NCI-H2029 (cell line): ENCODE data around the gene SFXN3.
A peak's percentile ranks its signal among the peaks of the same experiment; 100 is the strongest.

ENCODE experiments used
- DNase-seq: peaks from one replicate; lab custom pipeline; 2025; lab: John Stamatoyannopoulos, UW

SFXN3 gene

DNA sequence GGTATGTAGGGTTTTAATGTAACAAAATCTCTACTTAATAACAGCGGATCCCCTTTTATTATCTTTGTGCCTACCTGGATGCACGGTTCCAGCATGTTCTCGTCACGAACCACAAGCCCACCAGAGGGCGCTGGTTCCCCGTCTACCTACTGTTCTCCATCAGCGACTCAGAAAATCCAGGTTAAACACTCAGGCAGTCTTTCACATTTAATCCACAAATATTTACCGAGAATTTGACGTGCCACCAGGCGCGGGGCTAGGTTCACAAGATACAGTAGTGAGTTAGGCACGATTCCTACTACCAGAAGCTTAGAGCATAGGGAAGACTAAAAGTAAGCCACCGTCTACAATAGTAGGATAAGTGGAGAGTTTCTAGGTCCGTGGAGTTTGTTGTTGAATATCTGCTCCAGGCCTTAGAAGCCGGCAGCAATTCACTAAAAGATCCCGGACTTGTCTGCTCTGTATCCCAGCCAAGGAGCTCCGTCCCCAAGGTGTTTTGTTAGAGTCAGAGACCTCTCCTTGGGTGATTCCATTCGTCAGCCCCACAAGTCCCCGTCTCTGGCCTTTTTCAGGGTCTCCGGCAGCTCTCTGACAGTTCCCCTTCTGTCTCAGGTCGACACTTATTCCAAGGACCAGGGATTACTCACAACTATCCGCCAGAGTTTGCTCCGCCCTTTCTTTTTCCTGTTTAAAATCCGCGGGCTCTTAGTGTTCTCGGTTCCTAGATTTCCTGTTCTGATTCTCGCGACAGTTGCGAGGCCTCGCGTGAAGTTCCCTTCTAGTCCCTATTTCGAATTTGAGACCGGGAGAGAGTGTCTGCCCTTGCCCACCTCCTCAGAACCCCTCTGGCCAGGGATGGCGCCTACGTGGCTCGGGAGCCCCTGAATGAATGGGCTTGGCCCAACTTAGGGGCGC is 29.3 kb downstream of the SFXN3 start:
- peak; percentile 79 for DNase-seq

DNA sequence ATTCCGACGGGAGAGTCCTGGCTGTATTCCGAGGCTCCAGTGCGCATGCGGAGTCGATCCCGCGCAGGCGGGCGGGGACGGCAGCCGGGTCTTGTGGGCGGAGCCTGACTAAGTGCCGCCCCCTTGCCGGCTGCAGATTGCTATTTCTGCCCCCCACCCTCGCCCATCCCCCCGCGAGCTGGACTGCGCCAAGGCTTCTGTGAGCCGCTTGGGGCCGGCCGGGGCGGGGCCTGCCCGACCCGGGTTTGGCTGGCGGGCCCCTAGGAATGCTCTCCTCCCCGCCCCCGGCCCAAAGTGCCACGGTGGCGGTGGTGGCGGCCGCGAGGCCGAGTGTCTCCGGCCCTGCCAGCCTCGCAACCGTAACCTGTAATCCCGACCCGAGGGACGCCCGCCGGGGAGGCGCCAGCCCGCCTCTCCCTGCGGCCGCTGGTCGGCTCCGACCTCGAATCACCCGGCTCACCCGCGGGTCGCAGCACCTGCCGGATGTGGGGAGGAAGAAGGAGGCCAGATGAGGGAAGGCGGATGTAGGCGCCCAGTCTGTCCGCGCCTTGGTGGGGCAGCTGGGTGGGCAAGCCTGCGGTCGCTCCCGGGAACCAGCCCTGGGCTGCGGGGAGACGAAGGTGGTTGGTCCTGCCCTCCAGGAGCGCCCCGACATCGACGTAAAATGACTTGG is 30.1 kb downstream of the SFXN3 start:
- DNase-seq, result peak; percentile 87

DNA sequence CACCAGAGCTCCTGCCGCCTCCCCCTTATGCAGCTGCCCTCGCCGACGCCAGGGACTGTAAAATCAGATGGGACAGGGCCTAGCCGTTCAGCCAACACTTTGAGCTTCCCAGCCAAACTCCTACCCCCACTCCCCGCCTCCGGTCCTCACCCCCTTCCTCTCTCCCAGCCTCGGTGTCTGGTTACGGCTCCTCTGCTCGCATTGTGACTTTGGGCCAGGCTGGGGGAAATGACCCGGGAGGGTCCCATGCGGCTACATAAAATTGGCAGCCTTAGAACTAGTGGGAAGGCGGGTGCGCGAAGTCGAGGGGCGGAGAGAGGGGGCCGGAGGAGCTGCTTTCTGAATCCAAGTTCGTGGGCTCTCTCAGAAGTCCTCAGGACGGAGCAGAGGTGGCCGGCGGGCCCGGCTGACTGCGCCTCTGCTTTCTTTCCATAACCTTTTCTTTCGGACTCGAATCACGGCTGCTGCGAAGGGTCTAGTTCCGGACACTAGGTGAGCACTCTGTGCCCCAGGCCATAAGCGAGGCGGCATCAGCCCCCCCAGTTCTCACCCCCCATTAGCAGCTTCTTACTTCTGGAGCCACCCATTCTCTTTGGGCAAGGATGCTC is 30.7 kb downstream of the SFXN3 start, which contains the start of gene KAZALD1:
Gene KAZALD1 (plus strand): TSS at position 366 of the 608 bp plus-strand sequence. CDS start 604 bp downstream, outside the sequence.
- peak; percentile 38 for DNase-seq

DNA sequence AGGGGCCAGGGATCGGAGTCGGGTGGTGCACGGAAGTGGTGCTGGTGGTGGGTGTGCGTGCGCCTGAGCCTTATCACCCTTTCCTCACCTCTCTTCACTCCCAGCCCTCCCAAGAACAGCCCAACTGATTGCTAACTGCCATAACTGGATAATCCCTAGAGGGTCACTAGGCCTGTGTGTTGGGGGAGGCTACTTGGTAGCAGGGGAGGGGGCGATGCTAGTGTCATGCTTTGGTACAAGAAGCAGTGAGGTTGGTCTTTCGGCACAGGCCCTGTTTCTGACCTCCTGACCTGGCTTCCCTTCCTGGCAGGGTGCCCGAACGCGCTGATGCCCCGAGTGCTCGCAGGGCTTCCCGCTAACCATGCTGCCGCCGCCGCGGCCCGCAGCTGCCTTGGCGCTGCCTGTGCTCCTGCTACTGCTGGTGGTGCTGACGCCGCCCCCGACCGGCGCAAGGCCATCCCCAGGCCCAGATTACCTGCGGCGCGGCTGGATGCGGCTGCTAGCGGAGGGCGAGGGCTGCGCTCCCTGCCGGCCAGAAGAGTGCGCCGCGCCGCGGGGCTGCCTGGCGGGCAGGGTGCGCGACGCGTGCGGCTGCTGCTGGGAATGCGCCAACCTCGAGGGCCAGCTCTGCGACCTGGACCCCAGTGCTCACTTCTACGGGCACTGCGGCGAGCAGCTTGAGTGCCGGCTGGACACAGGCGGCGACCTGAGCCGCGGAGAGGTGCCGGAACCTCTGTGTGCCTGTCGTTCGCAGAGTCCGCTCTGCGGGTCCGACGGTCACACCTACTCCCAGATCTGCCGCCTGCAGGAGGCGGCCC is 31.4 kb downstream of the SFXN3 start:
- DNase-seq, result peak; percentile 41

DNA sequence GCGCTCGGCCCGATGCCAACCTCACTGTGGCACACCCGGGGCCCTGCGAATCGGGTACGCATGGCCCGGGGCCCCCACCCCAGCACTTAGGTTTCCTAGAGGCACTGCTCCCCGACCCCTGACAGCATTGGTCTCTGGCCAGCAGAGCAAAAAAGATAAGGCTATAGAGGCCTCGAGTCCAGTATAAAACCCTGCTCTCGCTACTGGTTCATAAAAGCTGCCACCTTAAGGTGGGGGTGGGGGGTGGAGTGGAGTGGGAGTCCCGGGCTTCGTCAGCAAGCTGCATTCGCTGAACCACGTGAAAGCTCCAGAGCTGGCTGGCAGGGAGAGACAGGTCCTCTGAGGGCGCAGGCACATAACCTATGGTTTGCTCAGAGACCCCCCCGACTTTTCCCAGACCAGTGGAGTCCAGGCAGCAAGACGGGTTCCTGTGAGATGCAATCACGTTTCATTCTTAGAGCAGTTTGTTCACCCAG is 32.1 kb downstream of the SFXN3 start:
- no peak for DNase-seq

DNA sequence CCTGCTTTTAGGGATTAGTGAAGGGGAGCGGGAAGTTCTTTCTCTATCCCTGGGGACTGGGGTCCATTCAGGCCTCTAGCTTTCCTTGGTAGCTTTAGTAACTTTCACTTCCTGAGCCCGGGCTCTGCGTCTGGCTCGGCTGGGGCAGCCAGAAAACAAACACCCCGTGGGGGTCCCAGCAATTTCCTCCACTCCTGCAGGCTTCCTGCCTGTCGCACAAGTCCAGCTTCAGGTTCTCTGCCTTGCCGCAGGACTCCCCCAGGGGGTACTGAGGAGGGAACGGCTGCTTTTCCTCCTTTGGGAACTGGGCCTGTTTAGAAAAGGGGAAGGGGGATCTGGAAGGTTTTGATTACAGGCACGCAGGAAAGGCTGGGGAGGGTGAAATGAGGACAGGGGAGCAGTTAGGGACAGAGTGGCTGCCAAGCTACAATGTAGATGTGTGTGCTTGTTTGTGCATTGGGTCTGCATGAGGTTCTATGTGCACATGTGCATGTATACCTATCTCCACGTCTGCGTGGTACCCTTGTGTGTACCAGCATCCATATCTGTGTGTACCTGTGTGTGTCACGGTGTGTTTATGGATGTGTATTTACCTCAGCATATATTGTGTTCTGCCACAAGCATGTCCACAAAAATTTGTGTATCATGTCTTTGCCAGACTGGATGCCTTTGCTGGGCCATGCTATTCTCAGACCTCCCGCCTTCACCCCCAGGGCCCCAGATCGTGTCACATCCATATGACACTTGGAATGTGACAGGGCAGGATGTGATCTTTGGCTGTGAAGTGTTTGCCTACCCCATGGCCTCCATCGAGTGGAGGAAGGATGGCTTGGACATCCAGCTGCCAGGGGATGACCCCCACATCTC is 32.7 kb downstream of the SFXN3 start:
- no peak for DNase-seq

DNA sequence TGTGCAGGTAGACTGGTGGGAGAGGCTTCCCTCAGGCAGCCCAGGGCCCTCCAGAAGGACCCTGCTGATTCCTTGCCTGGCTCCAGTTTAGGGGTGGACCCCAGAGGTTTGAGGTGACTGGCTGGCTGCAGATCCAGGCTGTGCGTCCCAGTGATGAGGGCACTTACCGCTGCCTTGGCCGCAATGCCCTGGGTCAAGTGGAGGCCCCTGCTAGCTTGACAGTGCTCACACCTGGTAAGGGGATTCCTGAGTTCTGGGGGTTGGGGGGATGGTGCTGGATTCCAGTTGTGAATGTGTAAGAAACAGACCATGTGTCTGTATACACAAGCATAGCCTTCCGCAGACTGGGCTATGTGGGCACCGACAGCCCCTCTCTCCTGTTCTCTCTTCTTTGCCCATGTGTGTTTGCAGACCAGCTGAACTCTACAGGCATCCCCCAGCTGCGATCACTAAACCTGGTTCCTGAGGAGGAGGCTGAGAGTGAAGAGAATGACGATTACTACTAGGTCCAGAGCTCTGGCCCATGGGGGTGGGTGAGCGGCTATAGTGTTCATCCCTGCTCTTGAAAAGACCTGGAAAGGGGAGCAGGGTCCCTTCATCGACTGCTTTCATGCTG is 33.5 kb downstream of the SFXN3 start:
- no peak for DNase-seq

DNA sequence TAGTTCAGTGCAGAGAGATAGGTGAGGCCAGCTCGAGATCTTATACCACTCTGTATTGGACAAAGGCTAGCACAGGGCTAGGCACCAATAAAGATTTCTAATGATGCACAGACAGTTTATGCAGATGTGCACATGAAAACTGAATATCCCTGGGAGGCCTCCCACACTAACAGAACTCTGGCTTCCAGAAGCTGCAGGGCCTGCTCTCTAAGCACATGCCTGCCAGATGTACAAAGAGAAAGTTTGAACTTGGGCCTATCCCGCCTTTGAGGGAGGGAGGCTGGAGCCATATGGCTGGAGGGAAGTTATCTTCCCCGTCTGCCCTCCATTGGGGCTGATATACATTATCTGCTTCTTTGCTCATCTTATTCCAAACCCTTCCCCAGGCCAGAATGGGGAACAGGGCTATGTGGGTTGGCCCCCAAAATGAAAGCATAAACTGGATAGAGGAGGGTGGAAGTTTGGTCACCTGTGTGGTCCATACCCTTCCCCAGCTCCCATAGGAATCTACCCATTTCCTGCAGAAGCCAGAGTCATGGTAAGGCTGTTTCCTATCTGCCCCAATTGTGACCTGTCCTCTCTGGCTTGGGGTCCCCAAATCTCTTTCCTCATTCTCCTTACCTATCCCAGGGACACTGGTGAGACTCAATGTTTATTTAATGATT is 34.6 kb downstream of the SFXN3 start:
- no peak for DNase-seq

DNA sequence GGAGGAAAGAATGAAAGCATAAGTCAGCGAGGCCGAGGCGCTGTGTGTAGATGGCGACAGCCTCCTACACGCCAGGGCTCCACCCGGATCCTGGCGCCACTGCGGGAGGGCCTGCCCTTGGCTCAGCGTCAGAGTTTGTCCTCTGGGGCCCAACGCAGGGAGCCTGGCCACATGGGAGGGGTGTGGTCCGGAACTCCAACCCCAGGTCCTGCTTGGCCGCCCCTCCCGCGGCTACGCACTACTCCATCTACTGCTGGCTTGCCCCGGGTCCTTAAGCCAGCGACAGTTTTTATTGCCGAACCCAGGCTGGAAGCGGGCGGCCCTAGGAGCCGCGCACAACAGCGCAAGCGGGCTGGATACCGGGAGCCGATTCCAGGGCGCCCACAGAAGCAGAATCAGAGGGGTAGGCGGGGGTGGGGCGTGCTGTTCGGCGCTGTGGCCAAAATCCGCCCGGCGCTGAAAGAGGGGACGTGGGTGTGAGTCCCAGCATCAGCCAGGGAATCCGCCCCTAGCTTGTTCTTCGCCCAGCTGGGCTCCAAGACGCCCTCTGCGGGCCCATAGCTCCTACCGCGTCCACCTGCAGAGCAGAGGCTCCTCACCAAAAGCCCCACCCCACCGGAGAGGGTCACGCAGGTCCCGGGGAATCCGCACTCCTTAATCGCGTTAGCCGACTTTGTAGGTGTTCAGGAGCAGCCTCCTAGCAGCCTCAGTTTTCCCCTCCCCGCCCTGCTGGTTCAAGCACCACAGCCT is 35.3 kb downstream of the SFXN3 start:
- peak; percentile 34 for DNase-seq

DNA sequence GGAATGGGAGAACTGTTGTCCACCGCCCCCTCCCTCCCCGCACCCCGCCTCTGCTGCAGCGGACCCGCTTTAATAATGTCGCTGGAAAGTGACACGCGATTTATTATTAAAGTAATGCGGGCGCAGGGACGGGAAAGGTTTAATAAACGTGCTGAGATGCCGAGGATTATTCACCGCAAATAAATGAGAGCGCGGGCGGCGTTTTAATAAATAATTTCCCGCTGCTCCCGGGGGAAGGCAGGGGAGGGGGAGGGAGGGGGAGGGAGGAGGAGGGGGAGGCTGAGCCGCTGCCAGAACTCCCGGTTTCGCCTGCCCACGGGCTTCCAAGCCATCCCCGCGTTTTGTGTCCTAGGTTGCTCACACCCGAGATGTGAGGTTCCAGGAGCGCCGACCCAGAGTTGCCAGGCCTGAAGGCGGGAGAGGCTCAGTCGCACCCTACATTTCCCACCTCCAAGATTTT is 35.9 kb downstream of the SFXN3 start:
- DNase-seq, result no peak

DNA sequence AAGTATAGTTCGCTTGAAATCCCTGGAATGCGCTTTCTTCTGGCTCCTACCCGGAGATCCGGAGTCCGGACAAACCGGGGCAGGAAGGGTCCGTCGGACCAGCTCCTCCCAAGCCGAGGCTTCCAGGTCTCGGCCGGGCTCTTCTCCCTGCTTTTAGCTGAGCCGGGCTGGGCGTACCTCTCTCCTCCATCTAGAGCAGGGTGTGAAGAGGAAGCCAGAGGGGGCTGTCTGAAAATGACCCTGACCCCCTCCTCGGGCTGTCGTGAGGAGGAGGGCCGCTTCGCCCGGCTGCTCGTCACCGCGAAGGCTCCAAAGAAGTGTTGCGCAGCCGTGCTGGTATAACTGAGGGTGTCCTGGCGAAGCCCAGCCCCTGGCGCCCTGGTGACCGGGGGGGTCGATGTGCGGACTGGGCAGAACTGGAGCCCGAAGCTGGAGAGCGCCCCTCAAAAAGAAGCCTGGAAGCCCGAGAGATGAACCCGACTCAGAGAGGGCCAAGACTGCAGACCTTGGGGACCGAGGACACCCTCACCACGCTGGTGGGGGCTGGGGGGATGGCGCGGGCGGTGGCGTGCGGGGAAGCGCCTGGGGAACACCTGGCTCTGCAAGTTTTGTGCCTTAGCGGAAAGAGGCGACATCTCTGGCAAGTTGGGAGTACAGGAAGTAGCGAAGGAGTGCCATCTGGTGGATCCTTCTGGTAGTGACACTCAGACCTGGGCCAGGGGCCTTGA is 36.5 kb downstream of the SFXN3 start:
- peak; percentile 42 for DNase-seq

DNA sequence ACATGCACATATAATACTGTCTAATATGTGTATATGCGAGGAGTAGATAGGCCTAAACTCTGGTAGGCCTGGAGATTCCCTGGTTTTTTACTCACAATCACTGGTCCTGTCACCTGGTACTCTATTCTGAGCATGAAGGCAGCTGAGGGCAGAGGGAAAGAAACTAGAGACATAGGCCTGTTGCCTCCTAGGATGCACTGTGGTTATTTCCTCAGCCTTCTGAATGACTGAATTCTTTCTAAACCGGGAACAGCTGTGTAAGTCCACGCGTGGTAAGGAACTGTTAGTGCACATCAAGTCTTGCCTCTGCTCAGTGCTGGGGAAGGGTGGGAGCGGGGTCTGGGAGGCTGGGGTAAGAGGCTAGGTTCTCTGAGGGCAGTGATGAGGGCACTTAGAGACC is 38.4 kb downstream of the SFXN3 start:
- DNase-seq, result no peak

DNA sequence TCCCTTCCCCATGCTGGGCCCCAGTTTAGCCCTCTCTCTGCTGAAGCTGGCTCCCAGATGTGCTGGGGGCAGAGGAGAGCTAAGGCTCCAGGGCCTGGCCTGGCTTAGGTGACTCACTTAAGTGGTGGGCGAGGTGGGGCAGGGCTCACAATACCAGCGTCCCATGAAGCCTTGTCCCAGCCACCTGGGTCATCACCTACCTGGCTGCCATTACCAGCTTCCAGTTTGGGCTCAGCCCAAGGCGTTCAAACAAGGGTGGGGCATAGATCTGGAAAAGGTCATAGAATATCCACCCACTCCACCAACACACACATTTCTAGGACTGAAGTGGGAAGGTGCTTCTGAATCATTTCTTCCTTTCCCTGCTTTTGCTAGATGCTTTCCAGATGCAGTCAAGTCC is 39.1 kb downstream of the SFXN3 start:
- DNase-seq, result no peak

DNA sequence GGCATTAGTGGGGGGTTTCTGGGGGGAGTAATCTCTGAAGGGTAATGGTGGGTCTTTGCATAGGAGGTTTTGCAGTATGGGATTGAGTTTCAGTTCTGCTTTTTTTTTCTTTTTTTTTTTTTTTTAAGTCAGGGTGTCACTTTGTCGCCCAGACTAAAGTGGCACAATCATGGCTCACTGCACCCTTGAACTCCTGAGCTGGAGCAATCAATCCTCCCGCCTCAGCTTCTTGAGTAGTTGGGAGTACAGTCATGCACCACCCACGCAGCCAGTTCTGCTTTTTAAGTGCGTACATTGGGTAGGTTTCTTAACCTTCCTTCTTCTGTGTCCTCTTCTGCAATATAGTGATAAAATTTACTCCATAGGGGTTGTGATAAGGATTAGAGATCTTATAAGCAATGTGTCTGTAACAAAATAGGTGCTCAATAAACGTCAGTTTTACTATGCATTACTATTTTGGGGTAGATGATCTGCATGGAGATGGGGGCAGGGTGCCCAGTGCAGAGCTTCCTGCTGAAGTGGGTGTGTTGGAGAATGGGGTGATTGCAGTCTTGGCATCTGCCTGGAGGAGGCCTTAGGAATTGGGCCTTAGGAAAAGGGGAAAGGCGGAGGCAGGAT is 40.3 kb downstream of the SFXN3 start:
- no peak for DNase-seq

DNA sequence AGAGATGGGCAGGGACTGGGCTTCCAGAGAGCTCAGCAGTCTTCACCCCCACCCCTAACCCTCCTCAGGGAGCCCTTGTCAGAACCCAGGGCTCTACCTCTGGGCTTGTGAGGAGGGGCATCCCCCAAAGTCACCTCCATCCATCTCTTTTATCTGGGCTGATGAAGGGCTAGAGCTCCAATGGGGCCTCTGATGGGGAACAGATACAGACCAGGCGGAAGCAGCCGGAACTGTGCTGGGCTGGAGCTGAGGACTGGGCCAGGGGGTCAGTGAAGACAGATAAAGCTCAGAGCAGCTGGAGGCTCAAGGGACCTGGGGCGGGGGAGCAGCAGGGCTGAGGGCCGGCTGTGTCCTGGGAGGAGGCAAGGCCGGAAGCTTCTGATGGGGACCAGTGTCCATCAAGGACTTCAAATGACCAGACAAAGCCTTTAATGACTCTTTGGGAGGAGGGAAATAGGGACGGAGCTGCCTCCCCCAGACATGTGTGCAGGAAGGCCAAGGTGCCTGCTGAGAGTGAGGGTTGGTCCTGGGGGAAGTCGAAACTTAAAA is 40.9 kb downstream of the SFXN3 start:
- DNase-seq, result no peak

DNA sequence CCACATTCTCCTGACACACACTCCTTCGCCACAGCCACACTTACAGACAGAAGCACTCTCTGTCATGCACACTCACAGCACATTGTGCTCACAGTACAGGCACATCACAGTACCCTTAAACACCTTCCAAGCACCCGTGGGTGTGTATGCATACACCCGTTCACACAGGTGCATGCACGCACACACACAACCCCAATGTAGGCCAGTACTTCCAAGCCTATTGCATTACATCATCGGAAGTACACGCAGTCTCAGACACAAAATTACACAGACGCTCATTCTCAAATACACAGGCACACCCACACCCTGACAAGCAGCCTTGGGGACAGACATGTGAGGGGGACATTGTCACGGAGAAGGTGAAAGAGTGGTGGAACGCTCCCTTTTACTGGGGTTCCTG is 41.9 kb downstream of the SFXN3 start:
- DNase-seq, result no peak

DNA sequence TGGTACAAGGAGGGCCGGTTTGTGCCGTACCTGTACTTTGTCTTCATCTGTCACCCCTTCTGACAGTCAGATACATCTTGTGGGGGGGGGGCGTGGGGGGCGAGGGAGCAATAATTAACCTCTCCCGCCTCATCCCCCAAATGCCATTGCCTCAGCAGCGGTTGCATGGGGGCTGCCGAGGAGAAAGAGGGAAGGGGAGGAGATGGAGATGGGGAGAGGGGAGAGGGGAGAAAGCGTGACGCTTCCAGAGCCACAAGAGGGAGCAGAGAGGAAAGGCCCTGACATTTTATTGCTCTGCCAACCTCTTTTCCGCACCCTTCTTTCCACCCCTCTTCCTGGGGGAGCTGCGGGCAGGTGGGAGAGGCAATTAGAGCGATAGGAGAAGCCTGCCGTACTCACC is 42.6 kb downstream of the SFXN3 start:
- no peak for DNase-seq

DNA sequence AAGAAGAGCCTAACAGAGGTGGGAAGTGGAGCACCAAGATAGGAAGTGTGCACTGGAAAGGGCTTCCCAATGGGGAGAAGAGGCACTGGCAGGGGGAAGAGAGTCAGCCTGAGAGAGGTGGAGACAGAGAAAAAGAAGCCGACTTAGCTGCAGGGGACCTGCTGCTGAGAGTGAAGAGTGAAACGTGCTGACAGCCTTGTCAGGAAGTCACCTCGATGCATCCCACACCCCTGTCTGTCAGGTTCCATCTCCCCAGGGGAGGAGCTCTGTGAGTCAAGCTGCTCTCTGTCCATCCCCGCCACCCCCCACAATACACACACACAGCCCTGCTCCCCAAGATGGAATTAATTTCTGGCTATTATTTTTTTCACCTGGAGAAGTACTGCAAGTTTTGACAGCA is 44.7 kb downstream of the SFXN3 start:
- DNase-seq, result no peak
